GM12878 (cell line): ENCODE data around the gene ARVCF. TPM values are rescaled to one million over a fixed set of nuclear protein-coding genes. Genes with fewer than 3 reads are reported as not detected.

ENCODE experiments used
- ATAC-seq: fragments of 200-7000 bp; cut with Tn5 transposase; 3 replicates; pipeline ENCODE4 v1.9.1; 2020; ENCODE audit warnings: mild to moderate bottlenecking, moderate library complexity
- BruUV-seq: library from RNA; stranded (reverse); fragments of 400-500 nt; replicated peaks from 2 replicates; lab custom pipeline; 2021; lab: Mats Ljungman, UMichigan
- CTCF ChIA-PET: fragments of 300-600 bp; sonication (Branson Sonifier 250); formaldehyde crosslinking; extraction: SDS; loops from one replicate; lab custom pipeline; 2021; ENCODE audit warnings: inconsistent platforms; lab: Yijun Ruan, JAX
- POLR2A ChIA-PET: fragments of 350-600 bp; formaldehyde crosslinking; extraction: SDS; loops from one replicate; lab custom pipeline; 2021; ENCODE audit warnings: inconsistent platforms; lab: Charles Lee
- RAD21 ChIA-PET: fragments of 300-600 bp; sonication (Branson Sonifier 250); formaldehyde crosslinking; loops from one replicate; lab custom pipeline; 2023; ENCODE audit warnings: antibody characterized with exemption; ENCODE audit not compliant: unreplicated experiment; lab: Charles Lee
- SMC1A ChIA-PET: fragments of 300-600 bp; sonication (Branson Sonifier 250); formaldehyde crosslinking; loops from one replicate; lab custom pipeline; 2023; ENCODE audit not compliant: unreplicated experiment, uncharacterized antibody; lab: Charles Lee
- DNase-seq: peaks from one replicate; pipeline ENCODE4 v3.0.0-alpha.2; 2011; ENCODE audit warnings: low read depth, low spot score
- FAIRE-seq: peaks from 3 replicates; lab custom pipeline; 2011; peaks lifted over from hg19 to GRCh38; lab: Jason Lieb, UNC
- H2AFZ ChIP-seq: 2 replicates; pipeline ENCODE4 v1.6.0; 2011; ENCODE audit warnings: low read depth, low read length, control low read depth; ENCODE audit not compliant: control insufficient read depth
- H3K27ac ChIP-seq: 2 replicates; pipeline ENCODE4 v1.5.1; 2011; ENCODE audit warnings: control low read depth; ENCODE audit not compliant: control insufficient read depth, insufficient read depth
- H3K27me3 ChIP-seq, 2 experiments: replicated peaks in 1 of 2; 2 replicates each; pipeline versions ENCODE4 v1.6.0 to v1.6.1; 2011; ENCODE audit warnings: low read length in 1 of 2; ENCODE audit not compliant: control insufficient read depth in 2 of 2, insufficient read depth in 2 of 2
- H3K36me3 ChIP-seq, 2 experiments: 2 replicates each; pipeline ENCODE4 v1.5.1; 2011; ENCODE audit warnings: low read length in 1 of 2; ENCODE audit not compliant: control insufficient read depth in 2 of 2, insufficient read depth in 2 of 2
- H3K4me1 ChIP-seq: 2 replicates; pipeline ENCODE4 v1.6.1; 2011; ENCODE audit warnings: mild to moderate bottlenecking, low read length, moderate library complexity, mixed read lengths; ENCODE audit not compliant: control insufficient read depth, insufficient read depth
- H3K4me2 ChIP-seq: 2 replicates; pipeline ENCODE4 v1.6.0; 2011; ENCODE audit warnings: control low read depth; ENCODE audit not compliant: control insufficient read depth, insufficient read depth
- H3K4me3 ChIP-seq: fragments of 200-600 bp; sonication (generic); 2 replicates; pipeline ENCODE4 v1.5.1; 2016
- H3K79me2 ChIP-seq: 2 replicates; pipeline ENCODE4 v1.6.0; 2011; ENCODE audit warnings: low read length; ENCODE audit not compliant: control insufficient read depth, insufficient read depth
- H3K9ac ChIP-seq: 2 replicates; pipeline ENCODE4 v1.8.0; 2011; ENCODE audit warnings: low read length, control low read depth, mixed read lengths; ENCODE audit not compliant: control insufficient read depth, insufficient read depth
- H3K9me3 ChIP-seq: replicated peaks from 3 replicates; pipeline ENCODE4 v1.5.1; 2011; ENCODE audit warnings: mild to moderate bottlenecking, low read length; ENCODE audit not compliant: control insufficient read depth, insufficient read depth
- H4K20me1 ChIP-seq: 2 replicates; pipeline ENCODE4 v1.6.0; 2011; ENCODE audit not compliant: control insufficient read depth, insufficient read depth
- EP300 ChIP-seq, 2 experiments: fragments of 150-350 bp in 1 of 2; IDR thresholded peaks; 2 replicates each; pipeline ENCODE4 v1.6.1; 2011 to 2012; ENCODE audit warnings: low read depth in 2 of 2, low read length in 2 of 2, borderline replicate concordance in 1 of 2, improper control_type of control experiment in 1 of 2, inconsistent platforms in 1 of 2; ENCODE audit not compliant: control insufficient read depth in 1 of 2
- FOXK2 ChIP-seq: fragments of 450-650 bp; IDR thresholded peaks from 2 replicates; pipeline ENCODE4 v1.6.1; 2017; ENCODE audit warnings: mild to moderate bottlenecking, moderate library complexity
- NBN ChIP-seq: fragments of 450-650 bp; IDR thresholded peaks from 2 replicates; pipeline ENCODE4 v1.6.1; 2016
- NFYB ChIP-seq: IDR thresholded peaks from 2 replicates; pipeline ENCODE4 v1.6.1; 2011; ENCODE audit warnings: low read depth, mild to moderate bottlenecking, low read length, improper control_type of control experiment, moderate library complexity; ENCODE audit not compliant: insufficient read depth
- POLR2A ChIP-seq: IDR thresholded peaks from 2 replicates; pipeline ENCODE4 v1.6.1; 2011; ENCODE audit warnings: low read depth, mild to moderate bottlenecking, low read length
- YY1 ChIP-seq: IDR thresholded peaks from 2 replicates; pipeline ENCODE4 v1.6.1; 2011; ENCODE audit warnings: low read depth, mild to moderate bottlenecking, low read length
- WGBS: methylation state at CpG from one replicate; pipeline ENCODE4 v1.1.6; 2016; ENCODE audit warnings: low lambda C conversion rate; ENCODE audit not compliant: insufficient replicate concordance, insufficient coverage; ENCODE audit errors: missing lambda C conversion rate; 5-methylcytosine and 5-hydroxymethylcytosine counted together
- in situ Hi-C: fragments of 300-500 bp; cut with MboI; formaldehyde crosslinking; loops from 9 replicates; pipeline ENCODE4 v1.14.3; 2018; ENCODE audit warnings: mixed read lengths
- intact Hi-C: fragments of 100-400 bp; cut with micrococcal nuclease; formaldehyde crosslinking; loops from one replicate; pipeline ENCODE4 v1.14.2; 2022; ENCODE audit not compliant: unreplicated experiment
- polyA plus RNA-seq, 11 experiments: library from polyadenylated mRNA; depleted of rRNA in 4 of 11; unstranded in 6 of 11; stranded (reverse) in 5 of 11; fragments of >200 nt; fragmentation: Nextera tagmentation in 4 of 11; fragmentation: Illumina TruSeq in 1 of 11; extraction: Ambion mirVana in 4 of 11; extraction: Trizol in 1 of 11; gene quantifications; 1 replicate in 1 of 11; 2 replicates in 10 of 11; pipeline versions ENCODE4 v1.2.1 to v1.2.3, GENCODE V29; 2011 to 2016; ENCODE audit warnings: inconsistent platforms in 2 of 11, missing spikeins in 2 of 11, low read depth in 1 of 11
- total RNA-seq, 4 experiments: library from RNA; depleted of rRNA in 3 of 4; stranded (reverse); fragments of >200 nt in 3 of 4; fragmentation: Illumina TruSeq in 1 of 4; extraction: Trizol in 1 of 4; gene quantifications; 2 replicates each; pipeline versions ENCODE4 v1.2.1 to v1.2.3, GENCODE V29; 2013 to 2021
- TF ChIP-seq, protein P1 (sequence below): fragments of 450-650 bp; IDR thresholded peaks from 2 replicates; pipeline ENCODE4 v1.6.1; 2017; ENCODE audit warnings: mild to moderate bottlenecking, moderate library complexity
- TF ChIP-seq, protein P2 (sequence below): fragments of 450-650 bp; IDR thresholded peaks from 2 replicates; pipeline ENCODE4 v1.6.1; 2016; ENCODE audit warnings: mild to moderate bottlenecking

The ARVCF gene
- total and polyA plus RNA-seq, 10 of the 15 experiments (the other 5 are each of a cell fraction or from before 2014, with no cell fraction given), result 0.13 to 1.9 (median 1.0) TPM; not detected in 2

DNA sequence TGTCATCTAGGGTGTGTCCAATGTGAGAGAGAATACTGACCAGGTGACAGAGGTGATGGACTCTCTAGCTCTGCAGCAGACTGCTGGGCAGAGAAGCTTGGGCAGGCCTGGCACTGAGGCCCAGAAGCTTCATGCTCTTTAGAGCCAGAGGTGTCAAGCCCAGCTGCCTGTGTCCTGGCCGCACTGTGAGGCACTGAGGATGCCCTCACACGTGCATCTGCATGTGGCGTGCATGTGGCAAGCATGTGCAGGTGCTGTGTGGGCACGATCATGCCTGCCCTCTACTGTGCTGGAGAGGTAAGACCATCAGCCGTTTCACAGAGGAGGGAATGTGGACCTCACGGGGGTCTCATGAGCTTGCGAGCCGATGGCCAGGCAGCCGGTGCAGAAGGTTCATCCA is 59.2 kb downstream of the ARVCF start:
- CTCF ChIA-PET, result no interaction called here
- no peaks in the 10 kb centered on the region for H3K27me3 ChIP-seq
- H3K27ac ChIP-seq, result no peak overlapping the region
- SMC1A ChIA-PET, result no interaction called here
- H3K4me3 ChIP-seq, result no peak overlapping the region
- H3K9ac ChIP-seq, result no peak overlapping the region
- H3K4me1 ChIP-seq, result no peaks in the 10 kb centered on the region; the same call in 1 of the 2 replicates
- ATAC-seq (no peak), DNase-seq (no peak), FAIRE-seq (no peak)
- no peak overlapping the region for H3K4me2 ChIP-seq
- BruUV-seq, result no TSS peak
- no peaks in the 10 kb centered on the region for H3K79me2 ChIP-seq
- H3K36me3 ChIP-seq, result peaks cover 0 to 3% of the 10 kb centered on the region in 2 experiments; a peak in 2 of 4 replicates
- H4K20me1 ChIP-seq, result no peaks in the 10 kb centered on the region
- in situ Hi-C loops (no loop called here), intact Hi-C loops (no loop called here)
- POLR2A ChIA-PET, result no interaction called here
- RAD21 ChIA-PET, result no interaction called here
- 87% methylated on average over 9 of the region's 9 CpGs for WGBS
- H3K9me3 ChIP-seq, result no peaks in the 10 kb centered on the region
- no peak for TF ChIP-seq NFYB
- peak; percentile 40 for TF ChIP-seq POLR2A
- no peak overlapping the region for H2AFZ ChIP-seq

GRCh38 chr22:19955241-19956128 is 61.1 kb downstream of the ARVCF start:
- intact Hi-C loops, result no loop called here
- TF ChIP-seq, protein P1, sequence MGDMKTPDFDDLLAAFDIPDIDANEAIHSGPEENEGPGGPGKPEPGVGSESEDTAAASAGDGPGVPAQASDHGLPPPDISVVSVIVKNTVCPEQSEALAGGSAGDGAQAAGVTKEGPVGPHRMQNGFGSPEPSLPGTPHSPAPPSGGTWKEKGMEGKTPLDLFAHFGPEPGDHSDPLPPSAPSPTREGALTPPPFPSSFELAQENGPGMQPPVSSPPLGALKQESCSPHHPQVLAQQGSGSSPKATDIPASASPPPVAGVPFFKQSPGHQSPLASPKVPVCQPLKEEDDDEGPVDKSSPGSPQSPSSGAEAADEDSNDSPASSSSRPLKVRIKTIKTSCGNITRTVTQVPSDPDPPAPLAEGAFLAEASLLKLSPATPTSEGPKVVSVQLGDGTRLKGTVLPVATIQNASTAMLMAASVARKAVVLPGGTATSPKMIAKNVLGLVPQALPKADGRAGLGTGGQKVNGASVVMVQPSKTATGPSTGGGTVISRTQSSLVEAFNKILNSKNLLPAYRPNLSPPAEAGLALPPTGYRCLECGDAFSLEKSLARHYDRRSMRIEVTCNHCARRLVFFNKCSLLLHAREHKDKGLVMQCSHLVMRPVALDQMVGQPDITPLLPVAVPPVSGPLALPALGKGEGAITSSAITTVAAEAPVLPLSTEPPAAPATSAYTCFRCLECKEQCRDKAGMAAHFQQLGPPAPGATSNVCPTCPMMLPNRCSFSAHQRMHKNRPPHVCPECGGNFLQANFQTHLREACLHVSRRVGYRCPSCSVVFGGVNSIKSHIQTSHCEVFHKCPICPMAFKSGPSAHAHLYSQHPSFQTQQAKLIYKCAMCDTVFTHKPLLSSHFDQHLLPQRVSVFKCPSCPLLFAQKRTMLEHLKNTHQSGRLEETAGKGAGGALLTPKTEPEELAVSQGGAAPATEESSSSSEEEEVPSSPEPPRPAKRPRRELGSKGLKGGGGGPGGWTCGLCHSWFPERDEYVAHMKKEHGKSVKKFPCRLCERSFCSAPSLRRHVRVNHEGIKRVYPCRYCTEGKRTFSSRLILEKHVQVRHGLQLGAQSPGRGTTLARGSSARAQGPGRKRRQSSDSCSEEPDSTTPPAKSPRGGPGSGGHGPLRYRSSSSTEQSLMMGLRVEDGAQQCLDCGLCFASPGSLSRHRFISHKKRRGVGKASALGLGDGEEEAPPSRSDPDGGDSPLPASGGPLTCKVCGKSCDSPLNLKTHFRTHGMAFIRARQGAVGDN, result no peak
- TF ChIP-seq EP300 (IDR thresholded peaks at IDR 0.05; ENCODE audit: borderline replicate concordance in 1 of 2, control insufficient read depth in 1 of 2, low read depth in 2 of 2, low read length in 2 of 2), result no peak
- TF ChIP-seq FOXK2, result no peak
- TF ChIP-seq, protein P2, sequence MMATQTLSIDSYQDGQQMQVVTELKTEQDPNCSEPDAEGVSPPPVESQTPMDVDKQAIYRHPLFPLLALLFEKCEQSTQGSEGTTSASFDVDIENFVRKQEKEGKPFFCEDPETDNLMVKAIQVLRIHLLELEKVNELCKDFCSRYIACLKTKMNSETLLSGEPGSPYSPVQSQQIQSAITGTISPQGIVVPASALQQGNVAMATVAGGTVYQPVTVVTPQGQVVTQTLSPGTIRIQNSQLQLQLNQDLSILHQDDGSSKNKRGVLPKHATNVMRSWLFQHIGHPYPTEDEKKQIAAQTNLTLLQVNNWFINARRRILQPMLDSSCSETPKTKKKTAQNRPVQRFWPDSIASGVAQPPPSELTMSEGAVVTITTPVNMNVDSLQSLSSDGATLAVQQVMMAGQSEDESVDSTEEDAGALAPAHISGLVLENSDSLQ, result peak; percentile 39; the same call in 1 of the 2 replicates
- TF ChIP-seq NBN, result no peak
- TF ChIP-seq YY1, result no peak

More at GRCh38 chr22:19955241-19956128, 61.1 kb downstream of the ARVCF start:
- POLR2A ChIA-PET, result interaction anchor here (0.6 kb wide), 1 partner anchor 557 kb away, joined by 4 read pairs; no protein-coding TSS in a partner anchor
- in situ Hi-C loops, result no loop called here
- Histone ChIP-seq H4K20me1 (no peaks in the 10 kb centered on the region), H3K36me3 (peaks cover 0 to 2% of the 10 kb centered on the region in 2 experiments; a peak in 2 of 4 replicates), H3K4me2 (no peak overlapping the region), H3K27me3 (no peaks in the 10 kb centered on the region), H3K9ac (no peak overlapping the region), H3K4me3 (no peak overlapping the region), H3K27ac (no peak overlapping the region), H3K79me2 (no peaks in the 10 kb centered on the region; the same call in 1 of the 2 replicates), H2AFZ (no peak overlapping the region), H3K9me3 (no peaks in the 10 kb centered on the region), H3K4me1 (no peaks in the 10 kb centered on the region; the same call in 1 of the 2 replicates)
- no peak for FAIRE-seq
- SMC1A ChIA-PET, result no interaction called here
- RAD21 ChIA-PET, result interaction anchor here (1.6 kb wide), 1 partner anchor 225 kb away, joined by 3 read pairs; no protein-coding TSS in a partner anchor
- ATAC-seq, result no peak
- 67% methylated on average over 19 of the region's 19 CpGs for WGBS
- no TSS peak for BruUV-seq
- CTCF ChIA-PET, result interaction anchor here (1.3 kb wide), 1 partner anchor 13 kb away, joined by 3 read pairs; no protein-coding TSS in a partner anchor
- no peak for DNase-seq
